Spleen (tissue), 7 donors: Measurements from ENCODE around the gene SH3BGRL3.

Experiments
- CTCF ChIP-seq, 11 experiments: fragments of 200-600 bp in 7 of 11; fragments of 450-650 bp in 4 of 11; sonication (generic) in 4 of 11; IDR thresholded peaks in 8 of 11; conservative IDR thresholded peaks in 3 of 11; 1 replicate in 7 of 11; 2 replicates in 4 of 11; pipeline versions ENCODE4 v1.4.0 to v1.8.0; 2016 to 2021; ENCODE audit warnings: antibody characterized with exemption in 11 of 11, inconsistent platforms in 4 of 11, mild to moderate bottlenecking in 1 of 11
- POLR2A ChIP-seq, 3 donors: fragments of 450-650 bp; IDR thresholded peaks; one replicate each; pipeline ENCODE4 v1.5.1; 2017; ENCODE audit warnings: antibody characterized with exemption in 3 of 3, mild to moderate bottlenecking in 1 of 3
- POLR2AphosphoS5 ChIP-seq, 3 donors: sonication (generic); formaldehyde crosslinking; IDR thresholded peaks; one replicate each; pipeline ENCODE4 v1.5.1; 2017; ENCODE audit warnings: antibody characterized with exemption in 3 of 3
- donor health status: DM: no; HTN: no; CAD: no; lungs with moderate emphysema.
- donor health status: DM: no; HTN: no; CAD: no.
- donor health status: DM: no; HTN: no; CAD: no.

GRCh38 chr1:26291939-26292338, 12.1 kb downstream of the SH3BGRL3 start:
- TF ChIP-seq POLR2A (IDR thresholded peaks at IDR 0.05) (no peak), CTCF (IDR thresholded peaks at IDR 0.05 in 8 of 11, conservative IDR thresholded peaks at IDR 0.05 in 3 of 11) (no peak), POLR2AphosphoS5 (IDR thresholded peaks at IDR 0.05) (no peak)
